Measurements from ENCODE around the gene MAU2. TPM values are rescaled to one million over a fixed set of nuclear protein-coding genes. Genes with fewer than 3 reads are reported as not detected.
"Not testable (repeated sequence)": the region's sequence is repeated elsewhere in the genome, so short reads cannot be mapped to it uniquely, and the experiment has no call there.

The MAU2 gene
- total RNA-seq, 4 donors from 2014 or later, result 45.1 to 71.1 (median 68.7) TPM

GRCh38 chr19:19385896-19386869 is 65.6 kb downstream of the MAU2 start:
- 3 to 6% methylated on average over 17 to 35 of the region's 75 CpGs for WGBS, 2 donors
- H3K9me3 ChIP-seq, result no peaks in the 10 kb centered on the region
- no peaks in the 10 kb centered on the region for H3K36me3 ChIP-seq
- peaks cover 39 to 49% of the 10 kb centered on the region in 2 donors for H3K4me1 ChIP-seq
- peak overlapping the region; percentile 56 to 87 (median 72) for H3K27ac ChIP-seq
- DNase-seq, result no peak
- intact Hi-C loops (cut with DNase I), result no loop called here
- H3K27me3 ChIP-seq, result no peaks in the 10 kb centered on the region
- H3K4me3 ChIP-seq (replicated peaks in 1 of 3), result peak overlapping the region; percentile 64 to 79 (median 70)
- peak; percentile 58 to 79 for TF ChIP-seq POLR2A (IDR thresholded peaks at IDR 0.05)
- TF ChIP-seq, protein P1, sequence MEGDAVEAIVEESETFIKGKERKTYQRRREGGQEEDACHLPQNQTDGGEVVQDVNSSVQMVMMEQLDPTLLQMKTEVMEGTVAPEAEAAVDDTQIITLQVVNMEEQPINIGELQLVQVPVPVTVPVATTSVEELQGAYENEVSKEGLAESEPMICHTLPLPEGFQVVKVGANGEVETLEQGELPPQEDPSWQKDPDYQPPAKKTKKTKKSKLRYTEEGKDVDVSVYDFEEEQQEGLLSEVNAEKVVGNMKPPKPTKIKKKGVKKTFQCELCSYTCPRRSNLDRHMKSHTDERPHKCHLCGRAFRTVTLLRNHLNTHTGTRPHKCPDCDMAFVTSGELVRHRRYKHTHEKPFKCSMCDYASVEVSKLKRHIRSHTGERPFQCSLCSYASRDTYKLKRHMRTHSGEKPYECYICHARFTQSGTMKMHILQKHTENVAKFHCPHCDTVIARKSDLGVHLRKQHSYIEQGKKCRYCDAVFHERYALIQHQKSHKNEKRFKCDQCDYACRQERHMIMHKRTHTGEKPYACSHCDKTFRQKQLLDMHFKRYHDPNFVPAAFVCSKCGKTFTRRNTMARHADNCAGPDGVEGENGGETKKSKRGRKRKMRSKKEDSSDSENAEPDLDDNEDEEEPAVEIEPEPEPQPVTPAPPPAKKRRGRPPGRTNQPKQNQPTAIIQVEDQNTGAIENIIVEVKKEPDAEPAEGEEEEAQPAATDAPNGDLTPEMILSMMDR (IDR thresholded peaks at IDR 0.05), result no peak

DNA sequence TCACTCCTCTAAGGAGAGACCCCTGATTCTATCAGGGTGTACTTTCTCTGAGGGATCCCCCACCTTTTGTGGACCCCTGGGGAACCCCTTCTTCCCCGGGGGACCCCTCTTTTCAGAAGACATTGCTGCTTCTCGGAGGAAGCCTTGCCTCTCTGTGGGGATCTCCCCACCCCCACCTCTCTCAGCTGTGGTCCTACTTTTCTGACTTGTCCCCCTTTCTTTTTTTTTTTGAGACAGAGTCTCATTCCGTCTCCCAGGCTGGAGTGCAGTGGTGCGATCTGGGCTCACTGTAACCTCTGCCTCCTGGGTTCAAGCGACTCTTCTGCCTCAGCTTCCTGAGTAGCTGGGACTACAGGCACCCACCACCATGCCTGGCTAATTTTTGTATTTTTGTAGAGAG is 66.5 kb downstream of the MAU2 start:
- Histone ChIP-seq H3K4me3 (replicated peaks in 1 of 3) (peak overlapping the region in 1 of 3 donors; percentile 79), H3K36me3 (no peaks in the 10 kb centered on the region), H3K27me3 (no peaks in the 10 kb centered on the region), H3K4me1 (peaks cover 39 to 57% of the 10 kb centered on the region in 2 donors), H3K27ac (peak overlapping the region in 2 of 3 donors; percentile 72 to 87), H3K9me3 (no peaks in the 10 kb centered on the region)
- intact Hi-C loops (cut with DNase I), result no loop called here
- 71 to 74% methylated on average over 5 of the region's 5 CpGs for WGBS, 2 donors
- TF ChIP-seq, protein P1 (IDR thresholded peaks at IDR 0.05), result no peak
- no peak for TF ChIP-seq POLR2A (IDR thresholded peaks at IDR 0.05)
- DNase-seq, result no peak

- Histone ChIP-seq H3K36me3 (no peaks in the 10 kb centered on the region), H3K27ac (peak overlapping the region; percentile 41 to 87 (median 76)), H3K4me3 (replicated peaks in 1 of 3) (no peak overlapping the region), H3K27me3 (no peaks in the 10 kb centered on the region), H3K4me1 (peaks cover 47 to 73% of the 10 kb centered on the region in 2 donors), H3K9me3 (no peaks in the 10 kb centered on the region)
- TF ChIP-seq, protein P1 (IDR thresholded peaks at IDR 0.05), result no peak
- no peak for TF ChIP-seq POLR2A (IDR thresholded peaks at IDR 0.05)
- intact Hi-C loops (cut with DNase I), result no loop called here
- 24 to 28% methylated on average over 13 of the region's 13 CpGs for WGBS, 2 donors
- DNase-seq, result no peak
Observed at GRCh38 chr19:19388568-19389555, 68.2 kb downstream of the MAU2 start.

GRCh38 chr19:19389683-19390082 is 69.1 kb downstream of the MAU2 start:
- Histone ChIP-seq H3K27ac (peak overlapping the region in 2 of 3 donors; percentile 41 to 87), H3K4me1 (peaks cover 42 to 76% of the 10 kb centered on the region in 2 donors)
- H3K4me3 ChIP-seq (replicated peaks in 1 of 3); H3K27me3 ChIP-seq; intact Hi-C loops (cut with DNase I); H3K36me3 ChIP-seq; DNase-seq; H3K9me3 ChIP-seq: not testable (repeated sequence)
- WGBS, 2 donors, result 84 to 87% methylated on average over 12 of the region's 12 CpGs

GRCh38 chr19:19394333-19394732 is 73.7 kb downstream of the MAU2 start:
- H3K9me3 ChIP-seq; H3K27me3 ChIP-seq; H3K4me3 ChIP-seq (replicated peaks in 1 of 3); intact Hi-C loops (cut with DNase I); DNase-seq; H3K36me3 ChIP-seq; H3K27ac ChIP-seq: not testable (repeated sequence)
- H3K4me1 ChIP-seq, result peaks cover 12 to 66% of the 10 kb centered on the region in 2 donors
- whole genome bisulfite sequencing, 2 donors, result 86 to 88% methylated on average over 7 of the region's 7 CpGs
